HepG2 (cell line): ENCODE measurements around the gene ABCC1. TPM values are rescaled to one million over a fixed set of nuclear protein-coding genes. Genes with fewer than 3 reads are reported as not detected.

Source experiments
- CSRNP2 ChIP-seq: sonication (generic); formaldehyde crosslinking; conservative IDR thresholded peaks from 2 replicates; pipeline ENCODE4 v1.8.0; 2022; ENCODE audit warnings: low read depth, missing genetic modification reagents
- GLI4 ChIP-seq: sonication (generic); formaldehyde crosslinking; IDR thresholded peaks from 2 replicates; pipeline ENCODE4 v1.5.1; 2020; ENCODE audit warnings: missing genetic modification reagents, mild to moderate bottlenecking, moderate library complexity, borderline replicate concordance
- MEF2D ChIP-seq: sonication (generic); formaldehyde crosslinking; IDR thresholded peaks from 2 replicates; pipeline ENCODE4 v1.5.1; 2020; ENCODE audit warnings: mild to moderate bottlenecking, missing genetic modification reagents
- TBL1XR1 ChIP-seq: fragments of 150-350 bp; IDR thresholded peaks from 2 replicates; pipeline ENCODE4 v1.6.1; 2014; ENCODE audit warnings: borderline replicate concordance, low read length; ENCODE audit not compliant: partially characterized antibody
- TEF ChIP-seq: sonication (generic); formaldehyde crosslinking; IDR thresholded peaks from 2 replicates; pipeline ENCODE4 v1.5.0; 2020; ENCODE audit warnings: missing genetic modification reagents
- ZBTB40 ChIP-seq, 2 experiments: fragments of 450-650 bp in 1 of 2; sonication (generic) in 1 of 2; formaldehyde crosslinking in 1 of 2; IDR thresholded peaks; 2 replicates each; pipeline versions ENCODE4 v1.6.1 to v1.8.0; 2016 to 2022; ENCODE audit warnings: antibody characterized with exemption in 1 of 2, mild to moderate bottlenecking in 1 of 2, missing genetic modification reagents in 1 of 2
- ZBTB42 ChIP-seq: sonication (generic); formaldehyde crosslinking; IDR thresholded peaks from 2 replicates; pipeline ENCODE4 v1.5.0; 2020; ENCODE audit warnings: mild to moderate bottlenecking, missing genetic modification reagents
- ZNF646 ChIP-seq: sonication (generic); formaldehyde crosslinking; IDR thresholded peaks from 2 replicates; pipeline ENCODE4 v1.9.0; 2021; ENCODE audit warnings: mild to moderate bottlenecking, missing genetic modification reagents
- polyA plus RNA-seq, 8 experiments: library from polyadenylated mRNA; depleted of rRNA in 3 of 8; stranded (reverse) in 7 of 8; unstranded in 1 of 8; fragments of >200 nt; fragmentation: Illumina TruSeq in 4 of 8; extraction: Trizol in 4 of 8; gene quantifications; 2 replicates each; pipeline versions ENCODE4 v1.2.1 to v1.2.3, GENCODE V29; 2011 to 2016; ENCODE audit warnings: low read depth in 4 of 8, missing spikeins in 1 of 8, mixed read lengths in 1 of 8; ENCODE audit not compliant: insufficient read depth in 1 of 8
- total RNA-seq, 5 experiments: library from RNA; depleted of rRNA; stranded (reverse); fragments of >200 nt; fragmentation: Illumina TruSeq; extraction: Trizol; gene quantifications; 2 replicates each; pipeline ENCODE4 v1.2.3, GENCODE V29; 2016; ENCODE audit warnings: low read depth in 1 of 5

Gene ABCC1
- total and polyA plus RNA-seq, 2 of the 13 experiments (the other 11 are each of a cell fraction or from before 2014, with no cell fraction given): 13.0 to 30.6 TPM

- TF ChIP-seq ZNF646 (CRISPR knock-in tag) (no peak), TBL1XR1 (no peak), ZBTB42 (CRISPR knock-in tag) (no peak), ZBTB40 (IDR thresholded peaks at IDR 0.05) (no peak), ZBTB40 (CRISPR knock-in tag; IDR thresholded peaks at IDR 0.05) (no peak), GLI4 (CRISPR knock-in tag) (no peak), MEF2D (CRISPR knock-in tag) (peak; percentile 45; the same call in 1 of the 2 replicates), CSRNP2 (no peak), TEF (CRISPR knock-in tag) (no peak)
Observed at GRCh38 chr16:16071631-16072244, 122.3 kb downstream of the ABCC1 start (continued).
